ENCODE results near the gene HSPA5. TPM values are rescaled to one million over a fixed set of nuclear protein-coding genes. Genes with fewer than 3 reads are reported as not detected.
"Not testable (repeated sequence)": the region's sequence is repeated elsewhere in the genome, so short reads cannot be mapped to it uniquely, and the experiment has no call there.

The HSPA5 gene
- total RNA-seq, 6 donors from 2014 or later = 46.1 to 318 (median 183) TPM

- no peak for ATAC-seq (ENCODE audit: low FRiP score in 2 of 2)
- Histone ChIP-seq H3K4me1 (peaks cover 14 to 26% (median 19%) of the 10 kb centered on the region in 4 donors), H3K4me3 (no peak overlapping the region), H3K36me3 (peaks cover 0 to 6% (median 0%) of the 10 kb centered on the region in 4 donors), H3K9me3 (no peaks in the 10 kb centered on the region), H3K27me3 (no peaks in the 10 kb centered on the region), H3K27ac (no peak overlapping the region)
- DNase-seq = no peak
- no peak for TF ChIP-seq EP300 (IDR thresholded peaks at IDR 0.05)
- TF ChIP-seq POLR2A (IDR thresholded peaks at IDR 0.05) = no peak
- TF ChIP-seq CTCF (IDR thresholded peaks at IDR 0.05) = no peak
- no peak for TF ChIP-seq POLR2AphosphoS5 (IDR thresholded peaks at IDR 0.05)
- WGBS, 2 donors = 94 to 99% methylated on average over 4 of the region's 4 CpGs
These were observed 35.6 kb upstream of the HSPA5 start for GRCh38 chr9:125276771-125277170.

DNA sequence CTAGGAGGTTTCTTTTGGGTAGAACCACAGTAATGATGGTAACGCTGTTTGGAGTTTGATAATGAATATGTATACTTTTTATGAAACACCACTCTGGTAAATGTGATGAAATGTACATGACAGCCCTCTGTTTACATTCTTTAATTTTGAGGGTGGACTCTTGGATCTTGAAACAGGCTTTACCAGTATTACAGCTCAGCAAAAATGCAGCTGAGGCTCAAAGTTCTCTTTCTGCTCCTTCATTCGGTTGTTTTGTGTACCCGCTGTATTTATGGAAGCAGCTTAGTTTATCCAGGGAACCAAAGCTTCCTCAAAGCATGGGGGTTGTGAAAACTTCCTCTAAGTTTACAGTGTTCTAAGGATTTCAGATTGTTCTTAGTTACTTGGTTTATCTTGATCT lies 31.6 kb upstream of the HSPA5 start:
- TF ChIP-seq EP300 (IDR thresholded peaks at IDR 0.05) (no peak), CTCF (IDR thresholded peaks at IDR 0.05) (no peak), POLR2A (IDR thresholded peaks at IDR 0.05) (no peak), POLR2AphosphoS5 (IDR thresholded peaks at IDR 0.05) (no peak)
- peak overlapping the region in 3 of 4 donors; percentile 0 to 50 (median 45) for H3K27ac ChIP-seq
- DNase-seq (no peak), ATAC-seq (ENCODE audit: low FRiP score in 2 of 2) (peak in 1 of 2 donors; percentile 49)
- H3K9me3 ChIP-seq = no peaks in the 10 kb centered on the region
- H3K4me3 ChIP-seq = no peak overlapping the region
- peaks cover 0 to under 1% (median 0%) of the 10 kb centered on the region in 4 donors for H3K36me3 ChIP-seq
- 19 to 20% methylated on average over 3 of the region's 3 CpGs for WGBS, 2 donors
- H3K27me3 ChIP-seq = no peaks in the 10 kb centered on the region
- H3K4me1 ChIP-seq = peaks cover 16 to 38% (median 27%) of the 10 kb centered on the region in 4 donors

- Histone ChIP-seq H3K4me3 (no peak overlapping the region), H3K4me1 (peaks cover 16 to 34% (median 27%) of the 10 kb centered on the region in 4 donors), H3K27me3 (no peaks in the 10 kb centered on the region), H3K27ac (no peak overlapping the region), H3K9me3 (no peaks in the 10 kb centered on the region), H3K36me3 (peaks cover 0 to 14% (median 0%) of the 10 kb centered on the region in 4 donors)
- ATAC-seq (ENCODE audit: low FRiP score in 2 of 2) (no peak), DNase-seq (no peak)
- 76 to 77% methylated on average over 5 of the region's 5 CpGs for WGBS, 2 donors
- no peak for TF ChIP-seq POLR2AphosphoS5 (IDR thresholded peaks at IDR 0.05)
- TF ChIP-seq POLR2A (IDR thresholded peaks at IDR 0.05) = no peak
- TF ChIP-seq CTCF (IDR thresholded peaks at IDR 0.05) = no peak
- no peak for TF ChIP-seq EP300 (IDR thresholded peaks at IDR 0.05)
These were observed 29.9 kb upstream of the HSPA5 start for GRCh38 chr9:125271081-125271480.

- peaks cover 0 to 22% (median 0%) of the 10 kb centered on the region in 4 donors for H3K36me3 ChIP-seq
- H3K27ac ChIP-seq = peak overlapping the region in 2 of 4 donors; percentile 24 to 36
- H3K27me3 ChIP-seq = no peaks in the 10 kb centered on the region
- H3K9me3 ChIP-seq = no peaks in the 10 kb centered on the region
- no peak overlapping the region for H3K4me3 ChIP-seq
- 70 to 72% methylated on average over 1 of the region's 1 CpG for WGBS, 2 donors
- no peak for DNase-seq
- TF ChIP-seq EP300 (IDR thresholded peaks at IDR 0.05) (no peak), POLR2A (IDR thresholded peaks at IDR 0.05) (no peak), POLR2AphosphoS5 (IDR thresholded peaks at IDR 0.05) (no peak), CTCF (IDR thresholded peaks at IDR 0.05) (no peak)
- ATAC-seq (ENCODE audit: low FRiP score in 2 of 2) = no peak
- H3K4me1 ChIP-seq = peaks cover 25 to 43% (median 32%) of the 10 kb centered on the region in 4 donors
These were observed 27.9 kb upstream of the HSPA5 start for GRCh38 chr9:125269014-125269397.

DNA sequence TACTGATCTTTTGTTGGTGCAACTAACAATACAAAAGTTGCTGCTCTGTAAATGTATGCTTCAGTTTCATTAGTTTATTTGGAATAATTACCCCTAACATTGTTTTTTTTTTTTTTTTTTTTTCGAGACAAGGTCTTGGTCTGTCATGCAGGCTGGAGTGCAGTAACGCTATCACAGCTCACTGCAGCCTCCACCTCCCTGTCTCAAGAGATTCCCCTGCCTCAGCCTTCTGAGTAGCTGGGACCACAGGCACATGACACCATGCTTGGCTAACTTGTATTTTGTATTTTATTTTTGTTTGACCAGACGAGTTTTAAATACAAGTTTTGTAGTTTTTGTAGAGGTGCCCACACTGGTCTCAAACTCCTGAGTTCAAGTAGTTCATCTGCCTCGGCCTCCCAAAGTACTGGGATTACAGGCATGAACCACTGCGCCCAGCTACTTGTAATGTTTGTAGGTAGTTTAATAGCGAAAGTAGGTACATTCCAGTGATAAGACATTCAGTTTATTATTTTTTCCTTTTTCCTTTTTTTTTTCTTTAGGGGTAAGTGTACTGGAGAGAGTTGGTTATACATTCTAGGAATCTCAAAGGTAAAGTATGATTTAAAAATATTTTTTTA lies 27.4 kb upstream of the HSPA5 start:
- DNase-seq (no peak), ATAC-seq (ENCODE audit: low FRiP score in 2 of 2) (no peak)
- TF ChIP-seq POLR2AphosphoS5 (IDR thresholded peaks at IDR 0.05) = no peak
- TF ChIP-seq CTCF (IDR thresholded peaks at IDR 0.05) = no peak
- no peak for TF ChIP-seq EP300 (IDR thresholded peaks at IDR 0.05)
- TF ChIP-seq POLR2A (IDR thresholded peaks at IDR 0.05) = no peak
- no peaks in the 10 kb centered on the region for H3K27me3 ChIP-seq
- no peaks in the 10 kb centered on the region for H3K9me3 ChIP-seq
- H3K27ac ChIP-seq = peak overlapping the region in 3 of 4 donors; percentile 23 to 35 (median 24)
- H3K36me3 ChIP-seq = peaks cover 0 to 26% (median 0%) of the 10 kb centered on the region in 4 donors
- no peak overlapping the region for H3K4me3 ChIP-seq
- 58 to 69% methylated on average over 6 of the region's 6 CpGs for WGBS, 2 donors
- peaks cover 29 to 43% (median 34%) of the 10 kb centered on the region in 4 donors for H3K4me1 ChIP-seq

- H3K27me3 ChIP-seq; H3K4me3 ChIP-seq; DNase-seq; H3K27ac ChIP-seq; H3K9me3 ChIP-seq; ATAC-seq (ENCODE audit: low FRiP score in 2 of 2): not testable (repeated sequence)
- Histone ChIP-seq H3K36me3 (peaks cover 0 to 26% (median 0%) of the 10 kb centered on the region in 4 donors), H3K4me1 (peaks cover 20 to 35% (median 33%) of the 10 kb centered on the region in 4 donors)
- whole genome bisulfite sequencing, 2 donors = 76 to 88% methylated on average over 7 of the region's 7 CpGs
These were observed 22.9 kb upstream of the HSPA5 start for GRCh38 chr9:125264068-125264467.
